Embryonic facial prominence (tissue), 1 donor: ENCODE data around the gene FAM168B.

Experiments
- DNase-seq: peaks from one replicate; pipeline ENCODE4 v3.0.0-alpha.2; 2016; ENCODE audit errors: extremely low spot score

The FAM168B gene

DNA sequence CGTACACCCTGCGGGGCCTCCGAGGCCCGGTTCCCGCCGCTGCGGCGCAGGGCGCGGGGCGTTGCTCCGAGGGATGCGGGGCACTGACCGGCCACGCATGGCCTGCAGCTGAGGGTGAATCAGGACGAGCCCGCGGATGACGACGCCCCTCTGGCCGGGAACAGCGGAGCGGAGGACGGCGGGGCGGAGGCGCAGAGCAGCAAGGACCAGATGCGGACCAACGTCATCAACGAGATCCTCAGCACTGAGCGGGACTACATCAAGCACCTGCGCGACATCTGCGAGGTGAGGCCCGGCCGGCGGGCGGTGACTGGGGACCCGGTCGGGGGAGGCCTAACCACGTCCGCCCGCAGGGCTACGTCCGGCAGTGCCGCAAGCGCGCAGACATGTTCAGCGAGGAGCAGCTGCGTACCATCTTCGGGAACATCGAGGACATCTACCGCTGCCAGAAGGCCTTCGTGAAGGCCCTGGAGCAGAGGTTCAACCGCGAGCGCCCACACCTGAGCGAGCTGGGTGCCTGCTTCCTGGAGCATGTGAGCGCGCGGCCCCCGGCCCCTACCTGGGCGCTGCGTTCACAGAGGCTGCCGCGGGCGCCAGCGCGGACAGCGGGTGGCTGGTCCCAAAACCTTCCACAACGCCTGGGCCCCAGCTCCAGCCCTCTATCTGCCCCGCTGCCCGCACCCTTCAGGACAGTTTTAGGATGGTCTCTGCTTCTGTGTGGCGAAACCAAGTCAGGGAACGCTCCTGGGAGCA lies 53.2 kb downstream of the FAM168B start:
- no peak for DNase-seq

DNA sequence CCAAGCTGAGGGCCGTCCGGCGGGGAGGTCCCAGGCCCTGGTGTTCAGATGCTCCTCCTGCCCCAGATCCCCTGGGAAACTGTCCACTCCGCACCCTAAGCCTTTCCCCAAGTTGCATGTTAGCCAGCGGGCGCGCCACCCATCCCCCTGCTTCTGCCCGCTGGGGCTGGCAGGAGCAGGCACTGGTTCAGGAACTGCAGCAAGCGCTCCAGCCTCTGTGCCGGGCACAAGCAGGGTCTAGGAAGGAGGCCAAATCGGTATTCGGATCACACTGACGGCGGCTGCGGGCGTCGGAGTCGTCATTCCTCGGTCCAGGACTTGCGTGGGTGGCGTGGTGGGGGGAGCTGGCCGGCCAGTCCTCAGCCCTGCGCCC lies 53.7 kb downstream of the FAM168B start:
- no peak for DNase-seq

DNA sequence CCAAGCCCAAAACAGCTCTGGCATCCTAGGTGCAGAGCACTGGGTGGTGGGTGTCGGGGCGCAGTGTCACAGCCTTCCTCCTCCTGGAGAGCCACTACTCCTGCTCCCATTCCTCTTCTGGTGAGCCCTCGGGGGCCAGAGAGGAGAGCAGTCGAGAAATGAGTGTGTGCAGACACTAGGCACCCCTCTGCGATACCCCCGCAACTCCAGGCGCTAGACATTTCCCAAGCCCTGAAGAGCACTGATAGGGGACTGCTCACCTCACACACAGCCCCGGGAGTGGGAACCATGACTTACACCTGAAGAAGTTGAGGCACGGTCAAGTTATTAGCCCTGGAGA lies 54.2 kb downstream of the FAM168B start:
- no peak for DNase-seq

DNA sequence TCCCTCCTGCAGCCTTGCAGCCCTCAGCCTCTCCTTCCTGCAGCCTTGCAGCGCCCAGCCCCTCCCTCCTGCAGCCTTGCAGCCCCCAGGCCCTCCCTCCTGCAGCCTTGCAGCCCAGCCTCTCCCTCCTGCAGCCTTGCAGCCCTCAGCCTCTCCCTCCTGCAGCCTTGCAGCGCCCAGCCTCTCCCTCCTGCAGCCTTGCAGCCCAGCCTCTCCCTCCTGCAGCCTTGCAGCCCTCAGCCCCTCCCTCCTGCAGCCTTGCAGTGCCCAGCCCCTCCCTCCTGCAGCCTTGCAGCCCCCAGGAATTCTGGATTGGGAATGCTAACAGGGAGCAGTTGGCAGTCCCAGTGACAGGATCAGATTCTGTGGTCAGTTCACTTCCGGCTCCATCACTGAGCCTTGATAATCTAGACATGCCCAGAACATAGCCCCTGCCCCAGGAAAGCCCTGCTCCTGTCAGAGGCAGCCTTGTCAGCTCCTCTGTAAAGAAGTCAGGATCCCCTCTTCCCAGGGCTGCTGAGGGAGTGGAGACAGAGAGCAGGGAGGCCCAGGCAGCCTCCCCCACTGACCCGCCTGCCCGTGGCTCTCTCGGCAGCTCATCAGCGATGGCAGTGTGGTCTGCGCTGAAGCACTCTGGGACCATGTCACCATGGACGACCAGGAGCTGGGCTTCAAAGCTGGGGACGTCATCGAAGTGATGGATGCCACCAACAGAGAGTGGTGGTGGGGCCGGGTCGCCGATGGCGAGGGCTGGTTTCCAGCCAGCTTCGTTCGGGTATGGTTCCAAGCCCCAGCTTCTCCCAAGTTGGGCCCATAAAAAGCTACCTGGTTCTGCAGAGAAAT lies 54.8 kb downstream of the FAM168B start:
- DNase-seq, result no peak

DNA sequence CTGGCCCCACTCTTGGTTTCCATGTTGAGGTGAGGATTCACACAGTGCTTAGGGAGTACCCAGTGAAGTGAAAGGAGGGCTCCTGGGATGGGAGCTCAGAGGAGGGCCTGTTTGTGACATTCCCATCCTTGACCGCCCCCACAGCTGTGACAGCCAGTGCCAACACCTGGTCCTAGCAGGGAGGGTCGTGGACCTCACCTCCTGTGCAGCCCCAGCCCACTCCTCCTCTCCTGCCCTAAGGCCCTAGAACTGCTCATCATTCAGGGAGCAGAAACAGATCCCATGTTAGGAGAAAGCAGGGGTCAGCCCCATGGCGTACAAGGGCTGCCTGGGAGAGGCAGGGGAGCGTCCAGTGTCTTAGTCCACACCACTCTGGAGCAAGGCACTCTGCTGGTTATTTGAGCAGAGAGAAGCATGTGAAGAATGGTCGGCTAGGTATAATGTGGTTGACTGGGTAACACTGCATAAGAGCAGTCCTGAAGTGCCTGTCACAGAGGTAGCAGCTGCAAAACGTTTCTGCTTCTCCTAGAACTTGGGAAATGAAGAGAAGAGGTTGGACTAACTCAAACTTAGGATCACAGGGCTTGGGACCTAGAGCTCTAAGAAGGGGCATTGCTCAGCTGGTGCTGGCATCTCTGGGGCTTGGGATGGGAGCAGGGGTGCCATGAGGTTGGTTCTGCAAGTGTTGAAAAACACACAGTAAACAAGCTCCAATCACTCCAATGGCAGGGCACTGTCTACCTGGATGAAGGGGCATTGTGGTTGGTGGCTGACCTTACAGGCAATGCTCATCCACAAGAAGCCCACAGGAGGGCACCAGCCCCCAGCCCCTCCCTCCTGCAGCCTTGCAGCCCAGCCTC lies 55.6 kb downstream of the FAM168B start:
- no peak for DNase-seq

DNA sequence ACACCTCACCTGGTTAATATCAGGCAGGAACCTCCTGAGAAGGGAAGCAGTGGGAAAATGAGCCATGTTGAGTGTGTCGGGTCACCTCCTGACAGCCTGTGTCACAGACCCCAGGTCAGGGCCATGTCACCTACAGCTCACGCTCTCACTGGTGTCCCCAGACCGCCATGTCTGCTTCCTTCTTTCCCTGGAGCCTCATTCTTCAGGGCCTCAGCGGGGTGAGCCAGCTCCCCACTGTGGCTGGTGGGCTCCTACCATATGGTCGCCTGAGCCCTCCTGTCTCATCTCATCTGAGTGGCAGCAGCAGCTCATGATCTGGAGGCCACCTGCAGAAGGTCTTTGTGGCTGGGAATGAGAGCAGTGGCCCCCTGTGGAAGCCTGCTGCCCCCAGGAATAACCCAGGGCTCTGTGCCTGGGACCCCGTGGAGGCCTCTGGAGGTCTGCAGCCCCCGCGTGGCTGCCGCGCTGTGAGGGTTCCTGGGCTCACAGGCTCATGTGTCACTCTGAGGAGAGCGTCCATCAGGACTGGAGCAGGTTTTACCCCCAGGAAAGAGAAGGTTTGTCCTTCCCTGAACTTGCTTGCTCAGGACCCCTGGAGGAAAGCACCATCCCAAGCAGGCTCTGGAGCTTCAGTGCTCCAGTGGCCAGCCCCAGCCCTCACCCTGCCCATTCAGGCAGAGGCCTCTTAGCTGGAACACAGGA lies 56.4 kb downstream of the FAM168B start:
- no peak for DNase-seq

DNA sequence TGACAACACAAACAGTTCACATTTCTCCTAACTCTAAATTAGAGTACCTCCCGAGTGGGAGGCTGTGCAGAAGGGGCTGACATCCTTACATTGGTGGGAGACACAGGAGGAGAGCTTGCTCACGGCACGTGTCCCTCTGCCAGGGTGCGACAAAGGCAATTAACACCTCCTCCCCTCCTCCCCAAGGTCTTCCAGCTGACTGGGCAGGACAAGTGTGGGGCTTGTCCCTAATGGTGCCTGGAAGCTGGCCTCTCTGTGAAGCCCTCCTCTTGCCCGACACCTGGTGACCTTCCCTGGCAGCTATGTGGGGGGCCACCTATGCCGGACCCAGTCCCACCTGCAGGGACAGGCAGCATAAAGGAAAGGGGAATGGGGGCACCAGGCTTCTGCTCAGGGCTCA lies 57.0 kb downstream of the FAM168B start:
- DNase-seq, result no peak

DNA sequence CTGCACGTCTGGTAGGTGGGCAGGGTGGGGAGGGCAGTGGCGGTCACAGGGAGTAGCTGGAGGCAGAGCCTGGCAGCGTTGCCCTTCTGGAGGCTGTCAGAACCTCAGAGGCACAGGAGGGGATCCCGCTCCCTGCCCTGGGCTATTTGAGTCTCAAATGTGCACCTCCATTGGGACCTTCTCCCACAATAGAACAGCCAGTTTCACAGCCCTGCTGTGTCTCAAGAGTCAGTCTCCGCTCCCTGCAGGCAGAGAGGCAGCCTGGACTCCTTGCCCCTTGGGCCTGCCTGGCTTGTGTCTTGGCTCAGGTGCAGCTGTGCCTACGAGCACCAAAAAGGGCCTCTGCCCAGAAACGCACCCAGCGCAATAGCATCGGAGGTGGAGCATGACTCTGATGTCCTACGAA lies 57.4 kb downstream of the FAM168B start:
- no peak for DNase-seq

DNA sequence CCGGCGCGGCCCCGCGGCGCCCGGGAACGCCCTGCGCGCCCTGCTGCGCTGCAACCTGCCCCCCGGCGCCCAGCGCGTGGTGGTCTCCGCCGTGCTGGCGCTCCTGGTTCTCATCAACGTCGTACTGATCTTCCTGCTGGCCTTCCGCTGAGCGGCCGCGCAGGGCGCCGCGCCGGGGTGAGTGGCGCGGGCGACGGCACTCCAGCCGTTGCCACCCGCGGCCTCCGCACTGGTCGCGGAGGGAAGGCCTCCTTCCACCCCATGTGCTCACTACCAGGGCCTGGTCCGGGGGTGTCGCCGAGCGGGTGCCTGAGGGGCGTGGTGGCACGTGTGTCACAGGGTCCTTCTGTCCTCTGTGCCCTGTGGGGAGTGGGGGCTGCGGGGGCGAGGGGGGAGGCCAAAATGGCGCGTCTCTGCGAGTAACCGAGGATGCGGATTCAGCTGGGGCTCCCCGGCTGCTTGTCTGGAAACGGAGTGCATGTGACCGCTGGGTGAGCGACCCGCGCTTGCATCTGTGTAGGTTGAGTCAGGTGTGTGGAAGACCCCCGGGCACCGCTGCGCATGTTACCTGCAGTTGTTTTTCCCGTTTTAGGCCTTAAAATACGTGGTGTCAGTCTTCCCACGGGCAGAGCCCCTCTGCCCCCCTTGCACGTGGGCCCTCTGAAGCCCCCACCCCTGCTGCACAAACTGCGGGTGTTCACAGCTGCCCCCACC lies 58.0 kb downstream of the FAM168B start:
- no peak for DNase-seq

DNA sequence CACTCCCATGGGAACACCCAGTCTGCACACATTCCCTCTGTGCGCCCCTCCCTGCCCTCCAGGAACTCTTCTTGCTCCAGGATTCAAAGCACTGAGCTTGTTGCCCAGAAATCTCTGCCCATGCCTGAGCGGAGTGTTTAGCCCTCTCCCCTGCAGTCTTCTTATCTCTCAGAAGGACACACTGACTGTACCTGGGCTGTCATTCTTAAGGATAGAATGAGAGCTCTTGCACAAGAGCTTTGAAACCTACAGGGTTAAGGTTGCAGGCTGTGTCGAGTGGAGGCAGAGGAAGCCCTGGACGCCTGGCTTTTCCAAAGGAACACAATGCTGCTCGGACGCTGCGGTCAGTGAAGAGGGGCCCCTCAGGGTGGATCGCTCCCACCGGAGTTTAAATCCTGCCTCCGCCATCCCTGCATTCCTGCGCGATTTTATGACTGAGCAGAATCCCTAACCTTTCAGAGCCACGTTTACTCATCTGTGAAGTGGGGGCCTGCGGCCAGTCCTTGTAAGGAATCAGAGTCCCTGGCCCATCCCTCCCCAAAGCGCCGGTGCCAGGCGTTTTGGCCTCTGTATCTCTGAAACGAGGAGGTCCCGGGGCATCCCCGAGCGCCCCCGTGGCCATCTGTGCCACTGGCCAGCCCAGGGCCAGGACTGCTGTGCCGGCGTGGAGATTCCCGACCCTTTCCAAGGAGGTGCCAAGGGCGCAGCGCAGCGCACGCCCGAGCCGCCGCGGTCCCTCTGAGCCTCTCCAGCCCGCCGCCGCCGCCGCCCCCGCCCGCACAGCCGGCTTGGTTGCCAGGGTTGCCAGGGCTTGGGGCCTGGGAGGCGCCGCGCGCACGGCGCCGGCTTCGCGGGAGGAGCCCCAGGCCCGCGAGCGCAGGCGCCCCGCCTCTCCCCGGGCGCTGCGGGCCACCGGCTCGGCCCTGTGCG lies 58.9 kb downstream of the FAM168B start:
- DNase-seq, result no peak

DNA sequence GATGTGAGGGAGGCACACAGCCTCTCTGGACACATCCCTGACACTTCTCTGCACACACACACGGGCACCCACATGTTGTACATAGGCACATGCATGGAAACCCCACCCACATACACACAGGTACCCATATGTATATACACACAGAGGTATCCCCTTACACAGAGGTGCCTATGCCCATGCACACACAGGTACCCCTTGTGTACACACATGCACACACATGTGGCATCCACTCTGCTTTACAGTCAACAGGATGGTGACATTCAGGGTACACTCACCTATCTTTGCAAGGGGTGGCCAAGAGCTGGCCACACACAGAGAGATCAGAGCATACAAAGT lies 59.5 kb downstream of the FAM168B start:
- DNase-seq, result no peak

DNA sequence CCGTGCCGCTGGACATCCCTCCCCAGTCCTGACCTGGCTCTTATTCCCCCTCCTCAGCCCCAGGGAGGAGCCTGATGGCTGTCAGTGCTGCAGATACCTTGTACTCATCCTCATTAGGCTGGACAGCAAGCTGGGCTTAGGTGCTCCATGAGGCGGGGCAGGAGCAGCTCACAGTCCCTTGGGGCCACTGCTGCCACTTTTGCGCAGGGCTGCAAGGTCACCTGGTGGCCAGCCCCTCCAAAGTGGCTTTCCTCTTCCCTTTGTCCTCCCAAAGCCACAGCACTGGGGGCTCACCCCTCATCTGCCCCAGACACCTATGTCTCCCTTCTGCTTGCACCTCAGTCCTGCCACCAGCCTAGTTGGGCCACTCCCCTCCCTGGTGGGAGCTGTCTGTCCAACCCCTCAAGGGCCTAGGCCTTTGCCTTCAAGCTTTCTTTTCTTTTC lies 60.8 kb downstream of the FAM168B start:
- DNase-seq, result no peak

DNA sequence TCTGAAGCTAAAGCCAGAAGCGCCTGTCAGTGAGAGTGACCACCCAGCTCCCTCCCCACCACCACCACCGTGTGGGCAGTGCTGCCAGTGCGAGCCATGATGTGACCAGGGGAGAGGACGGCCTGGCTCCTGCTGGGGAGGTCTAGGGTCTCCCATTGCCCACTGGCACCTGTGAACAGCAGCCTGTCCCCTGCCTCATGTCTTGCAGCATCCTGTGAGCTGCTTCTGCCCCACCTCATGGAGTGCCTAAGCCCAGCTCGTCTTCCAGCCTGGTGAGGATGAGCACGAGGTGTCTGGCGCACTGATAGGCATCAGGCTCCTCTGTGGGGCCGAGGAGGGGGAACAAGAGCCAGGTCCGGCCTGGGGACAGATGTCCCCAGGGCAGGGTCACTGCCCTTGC lies 61.4 kb downstream of the FAM168B start:
- no peak for DNase-seq

DNA sequence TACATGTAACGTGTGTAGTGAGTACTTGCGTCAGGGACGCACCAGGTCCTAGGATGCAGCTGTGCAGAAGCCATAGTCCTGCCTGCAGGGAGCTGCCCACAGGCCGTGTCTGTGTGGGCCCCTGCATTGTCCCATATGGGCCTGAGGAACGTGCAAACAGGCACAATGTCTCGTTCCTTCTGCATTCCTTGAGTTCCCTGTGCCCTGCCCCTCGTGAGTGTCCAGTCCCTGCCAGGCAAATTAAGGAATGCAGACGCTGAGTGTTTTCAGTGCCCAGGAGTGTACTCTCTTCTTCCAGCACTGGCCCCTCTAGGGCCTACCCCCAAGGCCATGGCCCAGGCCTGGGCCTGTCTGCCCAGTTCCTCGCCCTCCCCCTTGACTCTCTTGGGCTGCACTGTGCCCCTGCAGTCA lies 61.8 kb downstream of the FAM168B start:
- no peak for DNase-seq

DNA sequence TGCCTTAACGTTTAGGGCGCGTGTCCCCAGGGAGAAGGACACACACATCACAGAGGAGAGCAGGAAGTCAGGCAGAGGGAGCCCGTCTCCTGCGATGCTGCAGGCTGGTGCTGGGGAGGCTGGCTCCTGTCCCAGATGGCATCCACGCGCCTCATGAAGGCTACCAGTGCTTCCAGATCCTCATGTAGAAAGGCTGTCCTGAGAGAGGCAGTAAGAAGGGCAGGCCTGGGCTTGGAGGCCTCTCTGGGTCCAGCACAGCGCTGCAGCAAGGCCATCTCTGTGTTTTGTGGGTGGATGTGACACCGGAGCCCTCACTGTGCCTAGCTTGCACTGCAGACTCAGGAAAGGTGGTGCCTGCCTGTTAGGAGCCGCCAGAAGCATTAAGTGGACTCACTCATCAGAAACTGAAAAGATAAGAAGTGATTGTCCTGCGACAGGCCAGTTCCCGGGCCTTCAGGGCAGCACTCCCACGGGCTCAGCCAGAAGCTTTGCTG lies 62.7 kb downstream of the FAM168B start:
- DNase-seq, result no peak

DNA sequence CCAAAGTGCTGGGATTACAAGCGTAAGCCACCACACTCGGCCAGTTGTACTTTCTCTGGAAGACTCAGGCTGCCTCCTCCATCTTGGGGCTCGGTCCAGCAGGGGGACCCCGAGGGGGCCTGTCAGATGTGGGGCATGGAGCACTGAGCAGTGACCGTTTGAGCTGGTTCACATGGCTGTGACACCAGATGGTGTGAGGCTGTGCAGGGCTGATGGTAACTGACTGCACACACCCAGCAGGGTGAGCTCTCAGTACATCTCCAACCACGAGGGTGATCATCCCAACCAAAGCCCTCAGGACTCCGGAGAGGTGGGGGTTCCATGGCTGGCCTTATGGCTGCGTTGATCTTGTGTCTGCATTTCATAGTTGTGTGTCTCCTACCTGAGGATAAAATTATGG lies 63.4 kb downstream of the FAM168B start:
- no peak for DNase-seq

DNA sequence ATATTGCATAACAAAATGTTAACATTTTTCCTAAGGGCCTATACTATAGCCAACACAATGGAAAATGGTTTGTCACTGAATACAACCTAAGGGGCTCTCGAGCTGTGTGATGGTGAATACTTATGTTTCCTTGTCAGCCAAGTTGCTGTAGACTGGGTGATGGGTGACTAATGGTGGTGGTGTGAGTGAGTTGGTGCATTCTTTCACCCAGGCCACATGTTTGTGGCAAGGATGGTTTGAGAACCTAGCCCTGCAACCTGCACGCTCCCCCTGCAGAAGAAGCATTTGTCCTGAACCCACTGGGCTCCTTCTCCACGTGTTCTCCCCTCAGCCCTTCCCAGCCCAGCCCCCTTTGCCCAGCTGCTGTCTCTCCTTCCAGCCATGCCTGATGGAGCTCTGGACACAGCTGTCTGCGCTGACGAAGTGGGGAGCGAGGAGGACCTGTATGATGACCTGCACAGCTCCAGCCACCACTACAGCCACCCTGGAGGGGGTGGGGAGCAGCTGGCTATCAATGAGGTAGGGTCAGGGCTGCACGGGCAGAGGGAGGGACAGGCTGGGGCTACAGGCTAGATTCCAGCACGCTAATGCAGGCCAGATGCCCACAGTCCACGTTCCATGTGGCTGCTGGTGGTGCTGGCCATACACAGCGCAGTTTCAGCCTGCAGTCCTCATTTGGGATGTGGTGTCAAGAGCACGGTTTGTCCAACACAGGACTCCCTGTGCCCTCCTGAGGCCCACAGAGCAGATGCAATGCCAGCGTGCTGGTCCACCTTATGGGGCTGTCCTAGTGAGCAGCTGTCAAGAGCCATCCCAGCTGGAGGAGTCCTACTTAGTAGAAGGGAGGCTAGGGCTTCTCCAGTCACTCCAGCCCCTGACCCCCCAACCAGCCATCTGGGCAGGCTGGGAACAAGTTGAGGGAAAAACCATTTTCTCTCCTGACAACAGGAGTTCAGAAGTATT lies 65.4 kb downstream of the FAM168B start:
- no peak for DNase-seq

DNA sequence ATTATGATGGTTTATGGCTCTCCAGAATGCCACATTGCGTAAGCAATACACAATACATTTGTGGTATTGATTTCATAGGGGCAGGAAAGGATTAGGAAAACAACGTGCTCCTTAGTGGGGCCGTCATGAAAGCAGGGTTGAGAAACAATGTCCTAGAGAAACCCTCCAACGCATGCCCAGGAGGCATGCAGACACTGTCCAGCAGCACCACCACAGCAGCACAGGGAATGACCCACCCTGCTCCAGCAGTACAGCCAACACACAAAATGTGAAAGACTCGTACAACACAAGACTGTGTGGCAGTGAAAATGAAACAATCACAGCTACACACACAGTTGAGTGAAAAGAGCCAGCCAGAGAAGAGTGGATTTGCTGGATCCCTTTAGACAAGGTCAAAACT lies 66.3 kb downstream of the FAM168B start:
- DNase-seq, result no peak

DNA sequence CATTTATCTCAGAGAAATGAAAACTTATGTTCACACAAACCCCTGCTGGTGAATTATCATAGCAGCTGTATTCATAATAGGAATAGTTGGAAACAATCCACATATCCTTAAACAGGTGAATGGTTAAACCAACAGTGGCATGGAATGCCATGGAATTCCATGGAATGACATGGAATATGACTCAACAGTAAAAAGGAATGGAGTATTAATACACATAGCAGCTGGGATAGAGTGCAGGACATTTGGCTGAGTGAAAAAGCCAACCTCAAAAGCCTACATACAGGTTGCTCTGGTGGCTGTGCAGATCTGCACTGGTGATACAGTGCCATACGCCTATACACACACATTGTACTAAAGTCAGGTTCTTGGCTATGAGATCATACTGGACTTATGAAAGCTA lies 69.5 kb downstream of the FAM168B start:
- no peak for DNase-seq
